K562 (cell line): ENCODE measurements around the gene CBFA2T3. TPM values are rescaled to one million over a fixed set of nuclear protein-coding genes. Genes with fewer than 3 reads are reported as not detected.

Experiments
- CBFB ChIP-seq: sonication (generic); formaldehyde crosslinking; IDR thresholded peaks from 2 replicates; pipeline ENCODE4 v1.4.0; 2020; ENCODE audit warnings: mild to moderate bottlenecking, missing genetic modification reagents
- CCNT2 ChIP-seq: IDR thresholded peaks from 2 replicates; pipeline ENCODE4 v1.6.1; 2011; ENCODE audit warnings: borderline replicate concordance, low read depth, mild to moderate bottlenecking, moderate library complexity, mixed read lengths, low read length; ENCODE audit not compliant: insufficient read length; ENCODE audit errors: extremely low read depth
- CXXC5 ChIP-seq: fragments of 250-450 bp; sonication (Bioruptor Pico); IDR thresholded peaks from 2 replicates; pipeline ENCODE4 v1.8.0; 2022; ENCODE audit warnings: inconsistent platforms, mild to moderate bottlenecking, moderate library complexity
- ERF ChIP-seq: fragments of 450-650 bp; formaldehyde crosslinking; IDR thresholded peaks from 2 replicates; pipeline ENCODE4 v1.4.0; 2020; ENCODE audit warnings: mild to moderate bottlenecking, mixed read lengths
- GABPB1 ChIP-seq: sonication (generic); formaldehyde crosslinking; IDR thresholded peaks from 2 replicates; pipeline ENCODE4 v1.8.0; 2022; ENCODE audit warnings: mild to moderate bottlenecking, missing genetic modification reagents
- HLTF ChIP-seq: fragments of 450-650 bp; IDR thresholded peaks from 2 replicates; pipeline ENCODE4 v1.6.1; 2016
- HMGN3 ChIP-seq: IDR thresholded peaks from 2 replicates; pipeline ENCODE4 v1.6.1; 2011; ENCODE audit warnings: borderline replicate concordance, low read depth, mild to moderate bottlenecking, mixed read lengths, low read length; ENCODE audit not compliant: insufficient read length; ENCODE audit errors: extremely low read depth
- HSF4 ChIP-seq: fragments of 250-450 bp; sonication (Bioruptor Pico); IDR thresholded peaks from 2 replicates; pipeline ENCODE4 v2.1.2; 2022; ENCODE audit warnings: mild to moderate bottlenecking, moderate library complexity, borderline replicate concordance
- ILF3 ChIP-seq: fragments of 450-650 bp; IDR thresholded peaks from 2 replicates; pipeline ENCODE4 v1.6.1; 2018; ENCODE audit warnings: antibody characterized with exemption, mild to moderate bottlenecking, moderate library complexity, borderline replicate concordance
- MAX ChIP-seq: sonication (generic); formaldehyde crosslinking; IDR thresholded peaks from 2 replicates; pipeline ENCODE4 v1.9.0; 2022; ENCODE audit warnings: mild to moderate bottlenecking, missing genetic modification reagents
- POLR2G ChIP-seq: fragments of 200-400 bp; formaldehyde crosslinking; IDR thresholded peaks from 2 replicates; pipeline ENCODE4 v1.6.1; 2017; ENCODE audit warnings: low read depth, mild to moderate bottlenecking, antibody characterized with exemption, low read length, moderate library complexity
- RAD51 ChIP-seq: fragments of 450-650 bp; IDR thresholded peaks from 2 replicates; pipeline ENCODE4 v1.7.1; 2016; ENCODE audit warnings: low read depth, mild to moderate bottlenecking, borderline replicate concordance
- ZBTB17 ChIP-seq: fragments of 450-650 bp; formaldehyde crosslinking; IDR thresholded peaks from 2 replicates; pipeline ENCODE4 v1.4.0; 2020; ENCODE audit warnings: mild to moderate bottlenecking
- ZBTB7A ChIP-seq: IDR thresholded peaks from 2 replicates; pipeline ENCODE4 v1.6.1; 2011; ENCODE audit warnings: low read depth, mild to moderate bottlenecking, low read length, moderate library complexity, borderline replicate concordance; ENCODE audit not compliant: control insufficient read depth
- ZNF398 ChIP-seq: fragments of 250-450 bp; sonication (Bioruptor Pico); IDR thresholded peaks from 2 replicates; pipeline ENCODE4 v1.8.0; 2021; ENCODE audit warnings: moderate library complexity, mild to moderate bottlenecking, inconsistent platforms
- ZNF431 ChIP-seq: sonication (generic); formaldehyde crosslinking; IDR thresholded peaks from 2 replicates; pipeline ENCODE4 v1.8.0; 2022; ENCODE audit warnings: mild to moderate bottlenecking, missing genetic modification reagents
- polyA plus RNA-seq, 8 experiments: library from polyadenylated mRNA; depleted of rRNA in 4 of 8; stranded (reverse) in 5 of 8; unstranded in 3 of 8; fragments of >200 nt; fragmentation: Nextera tagmentation in 2 of 8; fragmentation: Illumina TruSeq in 1 of 8; extraction: Ambion mirVana in 2 of 8; extraction: Trizol in 1 of 8; gene quantifications; 2 replicates each; pipeline versions ENCODE4 v1.2.1 to v1.2.3, GENCODE V29; 2011 to 2014; ENCODE audit warnings: inconsistent platforms in 1 of 8, missing spikeins in 1 of 8
- total RNA-seq, 7 experiments: library from RNA; depleted of rRNA in 6 of 7; stranded (reverse); fragments of >200 nt in 6 of 7; fragmentation: Illumina TruSeq in 2 of 7; extraction: Trizol in 2 of 7; gene quantifications; 2 replicates each; pipeline versions ENCODE4 v1.2.1 to v1.2.3, GENCODE V29; 2011 to 2021; ENCODE audit warnings: low replicate concordance in 1 of 7
- TF ChIP-seq, protein P1 (sequence below): fragments of 450-650 bp; formaldehyde crosslinking; IDR thresholded peaks from 2 replicates; pipeline ENCODE4 v1.4.0; 2020; ENCODE audit warnings: mild to moderate bottlenecking, mixed read lengths

Gene CBFA2T3
- total and polyA plus RNA-seq, 9 of the 15 experiments (the other 6 are each of a cell fraction or from before 2014, with no cell fraction given): 2.3 to 145 (median 6.7) TPM

DNA sequence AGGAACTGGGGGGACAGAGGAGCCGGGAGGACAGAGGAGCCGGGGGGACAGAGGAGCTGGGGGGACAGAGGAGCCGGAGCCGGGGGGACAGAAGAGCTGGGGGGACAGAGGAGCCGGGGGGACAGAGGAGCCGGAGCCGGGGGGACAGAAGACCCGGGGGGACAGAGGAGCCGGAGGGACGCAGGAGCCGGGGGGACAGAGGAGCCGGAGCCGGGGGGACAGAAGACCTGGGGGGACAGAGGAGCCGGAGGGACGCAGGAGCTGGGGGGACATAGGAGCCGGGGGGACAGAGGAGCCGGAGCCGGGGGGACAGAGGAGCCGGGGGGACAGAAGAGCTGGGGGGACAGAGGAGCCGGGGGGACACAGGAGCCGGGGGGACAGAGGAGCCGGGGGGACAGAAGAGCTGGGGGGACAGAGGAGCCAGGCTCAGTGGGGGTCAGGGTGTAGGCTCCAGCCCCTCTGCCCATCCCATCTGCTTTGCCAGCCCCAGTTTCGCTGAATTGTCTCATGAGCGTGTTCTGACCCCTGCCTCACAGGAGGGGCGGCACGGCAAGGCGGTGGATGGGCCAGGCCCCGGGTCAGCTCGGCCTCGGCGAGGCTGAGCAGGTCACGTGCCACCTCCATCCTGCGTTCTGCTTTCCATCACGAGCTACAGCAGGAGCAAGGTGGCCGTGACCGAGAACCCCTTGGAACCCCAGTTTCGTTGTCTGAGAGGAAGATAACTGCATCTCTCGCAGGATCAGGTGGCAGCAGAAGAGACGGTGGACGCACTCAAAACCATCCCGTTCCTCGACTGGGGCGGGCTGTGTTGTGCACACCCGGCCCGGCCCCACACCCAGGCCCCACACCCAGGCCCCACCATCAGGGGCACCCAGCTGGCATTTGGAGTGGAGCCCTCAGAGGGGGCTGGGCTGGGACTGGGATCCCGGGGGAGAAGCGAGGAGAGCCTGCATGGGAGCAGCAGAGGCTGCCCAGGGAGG is 26.1 kb upstream of the CBFA2T3 start (continued):
- peak; percentile 22 for TF ChIP-seq CCNT2
- TF ChIP-seq RAD51: peak; percentile 88
- peak; percentile 46; the same call in 1 of the 2 replicates for TF ChIP-seq HSF4
- 0 out of 2 replicates have a peak, but pooled peaks have one; percentile 72 for TF ChIP-seq ERF (CRISPR knock-in tag)
- no peak for TF ChIP-seq HLTF
- TF ChIP-seq ILF3: no peak
- TF ChIP-seq GABPB1 (CRISPR knock-in tag): peak; percentile 58; the same call in 1 of the 2 replicates
- peak; percentile 63 for TF ChIP-seq MAX (CRISPR knock-in tag)
- peak; percentile 40 for TF ChIP-seq POLR2G
- TF ChIP-seq, protein P1, sequence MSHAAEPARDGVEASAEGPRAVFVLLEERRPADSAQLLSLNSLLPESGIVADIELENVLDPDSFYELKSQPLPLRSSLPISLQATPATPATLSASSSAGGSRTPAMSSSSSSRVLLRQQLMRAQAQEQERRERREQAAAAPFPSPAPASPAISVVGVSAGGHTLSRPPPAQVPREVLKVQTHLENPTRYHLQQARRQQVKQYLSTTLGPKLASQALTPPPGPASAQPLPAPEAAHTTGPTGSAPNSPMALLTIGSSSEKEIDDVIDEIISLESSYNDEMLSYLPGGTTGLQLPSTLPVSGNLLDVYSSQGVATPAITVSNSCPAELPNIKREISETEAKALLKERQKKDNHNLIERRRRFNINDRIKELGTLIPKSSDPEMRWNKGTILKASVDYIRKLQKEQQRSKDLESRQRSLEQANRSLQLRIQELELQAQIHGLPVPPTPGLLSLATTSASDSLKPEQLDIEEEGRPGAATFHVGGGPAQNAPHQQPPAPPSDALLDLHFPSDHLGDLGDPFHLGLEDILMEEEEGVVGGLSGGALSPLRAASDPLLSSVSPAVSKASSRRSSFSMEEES (CRISPR knock-in tag): peak; percentile 95
- no peak for TF ChIP-seq ZNF431 (CRISPR knock-in tag)
- TF ChIP-seq HMGN3: peak; percentile 31
- 0 out of 2 replicates have a peak, but pooled peaks have one; percentile 58 for TF ChIP-seq ZBTB17 (CRISPR knock-in tag)
- TF ChIP-seq ZNF398 (CRISPR knock-in tag): no peak
- no peak for TF ChIP-seq CBFB
- TF ChIP-seq CXXC5 (CRISPR knock-in tag): peak; percentile 61; the same call in 1 of the 2 replicates
- TF ChIP-seq ZBTB7A: 0 out of 2 replicates have a peak, but pooled peaks have one; percentile 17
